GM21576 (cell line): ENCODE results near the gene AGPAT3.

ENCODE experiments used
- ATAC-seq: cut with Tn5 transposase; IDR thresholded peaks from one replicate; pipeline ENCODE4 v1.9.1; 2021; ENCODE audit warnings: mild to moderate bottlenecking, moderate library complexity; ENCODE audit not compliant: unreplicated experiment

AGPAT3 gene

DNA sequence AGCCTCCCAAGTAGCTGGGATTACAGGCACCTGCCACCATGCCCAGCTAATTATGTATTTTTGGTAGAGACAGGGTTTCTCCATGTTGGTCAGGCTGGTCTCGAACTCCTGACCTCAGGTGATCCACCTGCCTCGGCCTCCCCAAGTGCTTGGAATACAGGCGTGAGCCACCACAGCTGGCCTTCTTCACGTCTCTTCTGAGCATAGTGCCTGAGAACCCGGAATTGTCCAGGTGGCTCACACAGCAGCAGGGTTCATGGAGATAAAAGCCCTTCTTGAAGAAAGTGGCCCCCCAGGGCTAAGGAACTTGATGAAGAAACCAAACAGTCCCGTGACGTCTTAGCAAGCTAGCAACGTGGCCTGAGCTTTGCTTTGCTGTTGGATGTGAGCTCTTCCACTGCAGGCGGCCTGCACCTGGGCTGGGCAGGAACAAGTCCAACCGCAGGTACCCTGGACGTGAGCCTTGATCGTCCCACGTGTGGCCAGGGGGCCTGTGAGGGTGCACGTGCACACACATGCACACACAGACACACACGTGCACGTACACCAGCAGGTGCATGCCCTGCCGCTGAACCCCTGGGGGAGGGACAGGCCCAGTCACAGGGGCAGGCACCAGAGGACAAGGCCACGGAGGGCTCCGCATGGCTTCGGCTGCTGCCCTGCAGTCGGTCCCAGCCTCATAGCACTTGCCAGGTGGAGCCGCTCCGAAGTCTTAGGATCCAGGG, 123.6 kb downstream of the AGPAT3 start:
- ATAC-seq = no peak

DNA sequence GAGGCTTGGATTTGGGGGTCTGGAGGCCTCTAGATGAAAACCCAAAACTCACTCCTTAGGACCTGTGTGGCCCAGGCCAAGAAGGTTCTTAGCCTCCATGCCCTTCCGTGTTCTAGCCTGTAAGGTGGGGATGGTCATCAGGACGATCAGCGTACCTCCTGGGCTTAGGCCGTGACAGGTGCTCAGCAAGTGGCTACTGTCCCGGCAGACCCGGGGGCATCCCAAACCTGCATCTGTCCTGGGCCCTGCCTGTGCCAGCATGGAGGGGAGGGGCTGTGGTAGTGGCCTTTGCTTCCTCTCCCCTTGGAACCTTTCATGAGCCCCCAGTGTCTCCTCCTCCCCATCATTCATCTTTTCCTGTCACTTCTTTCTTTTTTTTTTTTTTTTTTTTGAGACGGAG, 124.4 kb downstream of the AGPAT3 start:
- no peak for ATAC-seq

DNA sequence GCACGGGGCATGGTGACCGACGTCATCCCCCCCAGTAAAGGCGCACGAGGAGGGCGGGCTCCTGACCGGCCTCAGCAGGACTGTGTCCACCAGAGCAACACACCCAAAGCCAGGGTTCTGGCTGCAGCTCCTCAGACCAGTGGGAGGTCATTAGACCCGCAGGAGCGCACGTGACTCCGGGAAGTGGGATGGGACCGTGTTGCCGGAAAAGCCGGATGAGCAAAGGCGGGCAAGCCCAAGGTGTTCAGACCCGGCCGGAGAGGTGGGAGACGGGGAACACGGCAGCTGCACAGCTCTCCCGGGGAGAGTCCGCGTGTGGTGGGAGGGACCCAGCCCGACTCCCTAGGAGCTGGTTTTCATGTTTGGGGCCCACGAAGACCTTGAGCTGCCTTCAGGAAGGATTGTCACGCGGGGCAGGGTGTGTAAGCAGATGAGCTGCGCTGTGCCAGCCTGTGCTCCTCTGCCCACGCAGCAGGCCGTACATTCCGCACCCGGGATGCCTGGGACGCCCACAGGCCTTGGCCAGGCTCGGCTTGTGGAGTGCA, 126.5 kb downstream of the AGPAT3 start:
- ATAC-seq = no peak

DNA sequence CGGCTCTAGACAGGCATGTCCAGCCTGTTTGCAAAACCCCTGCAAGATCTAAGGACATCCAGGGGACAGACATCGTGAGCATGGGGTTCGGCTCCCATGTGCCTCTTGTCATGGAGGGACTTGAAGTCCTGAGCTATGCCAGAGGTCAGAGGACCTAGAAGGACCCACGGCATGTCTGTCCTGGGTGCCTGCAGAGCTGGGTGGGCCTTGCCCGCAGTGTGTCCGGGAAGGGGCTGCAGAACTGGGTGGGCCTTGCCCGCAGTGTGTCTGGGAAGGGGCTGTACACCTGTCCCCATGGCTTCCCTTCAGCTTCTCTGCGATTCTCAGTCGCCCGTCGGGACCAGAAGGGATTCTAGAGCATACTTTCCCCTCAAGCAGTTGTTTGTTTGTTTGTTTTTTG, 127.1 kb downstream of the AGPAT3 start:
- no peak for ATAC-seq

- no peak for ATAC-seq
Observed at GRCh38 chr21:43993420-43993934, 128.5 kb downstream of the AGPAT3 start.

- ATAC-seq = no peak
Observed at GRCh38 chr21:43994085-43994484, 129.1 kb downstream of the AGPAT3 start.

DNA sequence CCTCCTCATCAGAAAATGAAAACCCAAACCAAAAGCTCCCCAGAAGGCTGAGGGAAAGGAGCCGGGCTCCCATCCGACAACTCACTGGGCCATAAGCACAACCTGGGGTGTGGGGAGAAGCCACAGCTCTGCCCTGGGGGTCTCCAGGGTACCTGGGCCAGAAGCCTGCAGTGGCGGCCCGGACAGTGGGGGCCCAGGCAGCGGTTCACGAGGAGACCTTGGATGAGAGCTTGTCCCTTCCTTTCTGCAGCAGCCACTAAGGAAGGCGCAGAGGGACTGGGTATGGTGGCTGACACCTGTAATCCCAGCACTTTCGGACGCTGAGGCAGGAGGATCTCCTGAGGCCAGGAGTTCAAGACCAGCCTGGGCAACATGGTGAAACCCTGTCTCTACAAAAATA, 129.6 kb downstream of the AGPAT3 start:
- no peak for ATAC-seq

DNA sequence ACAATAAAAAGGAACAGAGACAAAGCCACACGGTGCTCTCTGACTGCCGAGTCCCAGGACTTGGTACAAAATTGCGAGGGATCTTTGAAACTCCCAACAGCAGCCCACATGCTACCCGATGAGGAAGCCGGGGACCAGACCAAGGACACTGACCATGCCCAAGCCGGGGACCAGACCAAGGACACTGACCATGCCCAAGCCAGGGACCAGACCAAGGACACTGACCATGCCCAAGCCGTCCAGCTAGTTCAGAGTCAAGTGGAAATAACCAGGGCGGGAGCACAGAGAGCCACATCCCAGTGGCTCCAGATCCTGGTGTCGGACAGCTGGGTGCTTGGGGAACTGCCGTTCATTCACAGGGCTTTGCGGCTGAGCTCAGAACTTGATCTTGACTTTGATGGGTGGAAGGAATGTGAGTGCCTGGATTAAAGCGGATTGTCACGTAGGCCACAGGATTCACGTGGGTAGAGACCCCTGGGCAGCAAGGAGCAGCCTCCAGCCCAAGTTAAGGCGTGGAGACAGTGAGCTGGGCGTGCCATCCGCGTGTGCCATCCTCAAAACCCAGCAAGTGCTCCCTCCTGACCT, 130.6 kb downstream of the AGPAT3 start:
- ATAC-seq = no peak

DNA sequence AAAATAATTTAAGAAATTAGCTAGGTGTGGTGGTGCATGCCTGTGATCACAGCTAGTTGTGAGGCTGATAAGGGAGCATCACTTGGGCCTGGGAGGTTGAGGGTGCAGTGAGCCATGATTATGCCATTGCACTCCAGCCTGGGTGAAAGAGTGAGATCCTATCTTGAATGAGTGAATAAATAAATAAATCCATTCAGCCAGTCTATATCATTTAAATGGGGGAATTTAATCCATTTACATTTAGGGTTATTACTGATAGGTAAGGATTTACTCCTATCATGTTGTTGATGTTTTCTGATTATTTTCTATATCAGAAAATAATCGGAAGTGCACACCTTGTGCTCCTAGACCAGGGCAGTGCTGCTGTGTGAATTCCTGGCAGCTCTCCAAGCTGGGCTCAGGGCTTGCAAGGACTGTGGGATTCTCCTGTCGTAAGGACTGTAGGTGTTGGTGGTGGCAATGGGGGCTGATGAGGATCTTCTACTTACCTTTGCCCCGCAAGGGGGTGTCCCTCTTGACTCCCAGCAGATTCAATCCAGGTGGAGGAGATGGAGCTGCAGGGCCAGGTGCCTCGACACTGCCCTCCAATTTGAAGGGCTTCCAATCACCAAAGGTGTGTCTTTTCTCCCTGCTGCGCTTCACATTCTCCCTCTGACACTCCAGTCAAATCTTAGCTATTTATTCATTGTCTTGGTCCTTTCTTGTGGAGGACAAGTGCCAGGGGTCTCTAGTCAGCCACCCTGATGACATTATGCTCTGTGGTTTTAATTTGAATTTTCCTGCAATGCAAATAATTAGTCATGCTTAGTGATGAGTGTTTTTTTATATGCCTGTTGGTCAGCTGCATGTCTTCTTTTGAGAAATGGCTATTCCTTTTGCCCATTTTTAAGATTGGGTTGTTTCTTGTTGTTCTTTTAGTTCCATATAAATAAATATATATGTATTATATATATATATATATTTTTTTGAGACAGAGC, 133.0 kb downstream of the AGPAT3 start:
- ATAC-seq = no peak

DNA sequence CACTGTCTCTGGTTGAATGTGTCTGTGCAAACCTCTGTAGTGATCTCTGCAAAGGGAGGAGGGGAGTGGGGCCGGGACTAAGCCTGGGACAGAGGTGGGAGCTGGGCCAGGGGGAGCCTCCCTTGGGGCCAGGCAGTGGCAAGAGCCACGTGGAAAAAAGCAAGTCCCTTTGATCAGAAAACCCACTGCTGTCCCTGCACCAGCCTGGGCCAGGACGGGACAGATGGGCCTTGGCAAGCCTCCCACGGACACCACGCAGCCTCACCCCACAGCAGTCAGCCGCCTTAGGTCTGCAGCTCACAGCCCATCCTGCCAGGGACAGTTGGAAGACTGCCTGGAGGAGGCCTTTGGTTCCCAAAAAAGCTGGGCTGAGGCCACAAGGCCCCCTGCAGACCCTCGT, 135.3 kb downstream of the AGPAT3 start:
- ATAC-seq = no peak

- ATAC-seq = no peak
Observed at GRCh38 chr21:44002511-44002910, 137.5 kb downstream of the AGPAT3 start.

GRCh38 chr21:44003307-44003966, 138.4 kb downstream of the AGPAT3 start:
- ATAC-seq = no peak

DNA sequence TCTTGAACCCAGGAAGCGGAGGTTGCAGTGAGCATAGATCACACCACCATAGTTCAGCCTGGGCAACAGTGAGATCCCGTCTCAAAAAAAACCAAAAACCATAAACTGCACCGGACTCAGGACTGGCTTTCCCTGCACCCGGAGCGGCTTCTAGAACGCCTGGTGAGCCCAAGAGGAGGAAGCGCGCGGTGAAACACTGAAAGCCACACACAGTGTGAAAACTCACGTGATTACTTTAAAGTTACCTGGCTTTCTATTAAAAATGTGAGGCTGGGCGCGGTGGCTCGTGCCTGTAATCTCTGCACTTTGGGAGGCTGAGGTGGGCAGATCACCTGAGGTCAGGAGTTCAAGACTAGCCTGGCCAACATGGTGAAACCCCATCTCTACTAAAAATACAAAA, 140.0 kb downstream of the AGPAT3 start:
- no peak for ATAC-seq

DNA sequence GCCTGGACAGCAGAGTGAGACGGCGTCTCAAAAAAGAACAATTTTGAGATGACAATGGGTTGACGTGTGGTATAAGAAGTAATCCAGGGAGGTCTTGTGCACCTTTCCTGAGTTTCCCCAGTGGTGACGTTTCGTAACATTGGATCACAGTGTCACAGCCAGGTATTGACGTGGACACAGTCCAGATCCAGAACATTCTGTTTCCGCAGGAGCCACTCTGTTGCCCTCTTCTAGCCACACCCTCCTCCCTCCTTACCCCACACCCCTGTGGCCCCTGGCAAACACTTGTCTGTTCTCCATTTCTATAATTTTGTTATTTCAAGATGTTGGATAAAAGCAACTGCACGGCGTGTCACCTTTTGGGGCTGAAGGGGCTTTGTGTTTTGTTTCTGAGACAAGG, 140.6 kb downstream of the AGPAT3 start:
- no peak for ATAC-seq

GRCh38 chr21:44006017-44006619, 141.1 kb downstream of the AGPAT3 start:
- no peak for ATAC-seq

- no peak for ATAC-seq
Observed at GRCh38 chr21:44006656-44007055, 141.6 kb downstream of the AGPAT3 start.

GRCh38 chr21:44010429-44010828, 145.4 kb downstream of the AGPAT3 start:
- no peak for ATAC-seq

DNA sequence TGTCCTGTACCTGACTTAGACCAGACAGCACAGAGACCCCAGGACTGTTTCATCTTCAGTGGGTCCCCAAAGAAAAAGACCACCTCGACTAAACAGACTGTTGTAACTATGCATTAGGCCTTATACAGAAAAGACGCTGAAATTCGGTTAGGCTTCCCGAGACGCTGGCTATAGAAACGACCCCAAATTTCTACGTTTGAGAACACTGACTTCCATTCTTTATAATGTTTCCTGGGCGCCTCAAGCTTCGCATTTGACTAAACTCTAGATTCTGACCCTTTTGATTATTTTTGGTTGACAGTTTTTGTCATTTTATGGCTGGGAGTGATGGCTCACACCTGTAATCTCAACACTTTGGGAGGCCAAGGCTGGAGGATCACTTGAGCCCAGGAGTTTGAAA, 146.1 kb downstream of the AGPAT3 start:
- ATAC-seq = no peak

DNA sequence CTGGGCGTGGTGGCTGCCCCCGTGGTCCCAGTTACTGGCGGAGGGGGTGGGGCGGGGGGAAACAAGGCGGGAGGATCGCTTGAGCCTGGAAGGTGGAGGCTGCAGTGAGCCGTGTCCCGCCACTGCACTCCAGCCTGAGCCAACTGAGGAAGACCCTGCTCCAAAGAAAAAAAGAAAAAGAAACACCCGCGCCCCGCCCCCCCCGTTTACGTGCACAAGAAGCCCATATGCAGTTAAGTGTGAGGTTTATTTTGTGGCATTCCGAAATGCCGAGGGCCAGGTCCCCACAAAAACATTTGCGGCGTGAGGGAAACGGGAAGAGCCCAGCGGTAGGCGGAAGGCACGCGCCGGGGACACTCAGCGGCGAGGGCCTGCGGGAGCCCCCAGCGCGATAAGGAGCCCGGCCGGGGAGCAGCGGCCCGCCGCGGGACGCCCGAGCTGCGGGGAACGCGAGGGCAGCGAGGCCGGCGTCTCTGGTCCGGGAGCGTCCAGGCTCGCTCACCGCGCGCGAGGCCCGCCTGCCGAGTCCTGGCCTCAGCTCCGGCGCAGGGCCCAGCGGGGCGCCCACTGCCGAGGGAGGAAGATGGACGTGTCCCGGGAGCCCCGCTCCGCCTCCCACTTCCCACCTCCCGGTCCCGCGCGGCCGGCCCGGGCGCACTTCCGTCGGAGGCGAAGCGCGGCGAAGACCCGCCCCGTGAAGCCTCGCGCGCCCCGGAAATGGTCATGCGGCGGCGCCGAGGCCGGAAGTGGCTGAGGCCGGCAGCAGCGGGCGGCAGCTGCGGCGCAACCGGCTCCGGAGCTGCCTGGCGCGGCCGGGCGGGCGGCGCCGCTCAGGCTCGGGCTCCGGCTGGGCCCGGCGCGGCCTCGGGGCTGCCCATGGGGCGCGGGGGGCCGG, 146.8 kb downstream of the AGPAT3 start, which contains the start of gene TRAPPC10:
Gene TRAPPC10, plus strand, starts transcription at position 731 of the 895 bp plus-strand sequence. CDS start 185 bp downstream, outside the sequence.
- ATAC-seq = peak; percentile 47
